BLaER1 treated with 17β-estradiol and CSF1 and Interleukin-3, amounts not matched to agents 10 nM and 100 nM (cell line): ENCODE results near the gene RYR1.
A peak's percentile ranks its signal among the peaks of the same experiment; 100 is the strongest.

Experiments
- H3K27ac ChIP-seq, 11 experiments: shearing (Covaris generic); formaldehyde crosslinking; 2 replicates each; pipeline ENCODE4 v1.8.1; 2022
- H3K27me3 ChIP-seq, 11 experiments: shearing (Covaris generic); formaldehyde crosslinking; 2 replicates each; pipeline ENCODE4 v1.8.1; 2022
- H3K36me3 ChIP-seq, 11 experiments: shearing (Covaris generic); formaldehyde crosslinking; 2 replicates each; pipeline ENCODE4 v1.8.1; 2022
- H3K4me1 ChIP-seq, 10 experiments: shearing (Covaris generic); formaldehyde crosslinking; 2 replicates each; pipeline ENCODE4 v1.8.1; 2022
- H3K4me2 ChIP-seq, 11 experiments: shearing (Covaris generic); formaldehyde crosslinking; 2 replicates each; pipeline ENCODE4 v1.8.1; 2022
- H3K4me3 ChIP-seq, 10 experiments: shearing (Covaris generic); formaldehyde crosslinking; 2 replicates each; pipeline ENCODE4 v1.8.1; 2022
- H3K9ac ChIP-seq, 11 experiments: shearing (Covaris generic); formaldehyde crosslinking; 2 replicates each; pipeline ENCODE4 v1.8.1; 2022
- H3K9me3 ChIP-seq, 11 experiments: shearing (Covaris generic); formaldehyde crosslinking; replicated peaks in 1 of 11; 2 replicates each; pipeline ENCODE4 v1.8.1; 2022
- H4K20me1 ChIP-seq, 11 experiments: shearing (Covaris generic); formaldehyde crosslinking; 2 replicates each; pipeline ENCODE4 v1.8.1; 2022
- Cebpa-rat ChIP-seq, 11 experiments: shearing (Covaris generic); IDR thresholded peaks; 2 replicates each; pipeline ENCODE4 v1.8.1; 2022

RYR1 gene

GRCh38 chr19:38394488-38394887, 39.0 kb upstream of the RYR1 start:
- H4K20me1 ChIP-seq: peaks cover 0 to 22% (median 6%) of the 10 kb centered on the region in 11 experiments; a peak in 8 of 22 replicates
- H3K4me1 ChIP-seq: peaks cover 0 to 5% (median 2%) of the 10 kb centered on the region in 10 experiments; a peak in 5 of 20 replicates
- no peak overlapping the region for H3K27ac ChIP-seq
- H3K27me3 ChIP-seq: peaks cover 80 to 100% (median 92%) of the 10 kb centered on the region in 11 experiments
- peaks cover 0 to 18% (median 5%) of the 10 kb centered on the region in 11 experiments; a peak in 12 of 22 replicates for H3K9me3 ChIP-seq
- peaks cover 0 to 14% (median 0%) of the 10 kb centered on the region in 11 experiments; a peak in 2 of 22 replicates for H3K36me3 ChIP-seq
- no peak overlapping the region for H3K9ac ChIP-seq
- no peak overlapping the region for H3K4me2 ChIP-seq
- no peak overlapping the region for H3K4me3 ChIP-seq
- no peak for TF ChIP-seq Cebpa-rat (IDR thresholded peaks at IDR 0.05)

GRCh38 chr19:38395381-38396114, 37.9 kb upstream of the RYR1 start:
- peaks cover 0 to 18% (median 5%) of the 10 kb centered on the region in 11 experiments; a peak in 12 of 22 replicates for H3K9me3 ChIP-seq
- H3K27ac ChIP-seq: no peak overlapping the region
- TF ChIP-seq Cebpa-rat (IDR thresholded peaks at IDR 0.05): no peak
- peaks cover 75 to 97% (median 81%) of the 10 kb centered on the region in 11 experiments for H3K27me3 ChIP-seq
- peaks cover 0 to 14% (median 0%) of the 10 kb centered on the region in 11 experiments; a peak in 2 of 22 replicates for H3K36me3 ChIP-seq
- H3K4me2 ChIP-seq: peak overlapping the region in 9 of 11 experiments; percentile 25 to 54 (median 37); a peak in 13 of 22 replicates
- peak overlapping the region in 3 of 10 experiments; percentile 18 to 46 (median 21); a peak in 4 of 20 replicates for H3K4me3 ChIP-seq
- peaks cover 0 to 5% (median 2%) of the 10 kb centered on the region in 10 experiments; a peak in 4 of 20 replicates for H3K4me1 ChIP-seq
- H4K20me1 ChIP-seq: peaks cover 0 to 22% (median 6%) of the 10 kb centered on the region in 11 experiments; a peak in 8 of 22 replicates
- H3K9ac ChIP-seq: no peak overlapping the region

GRCh38 chr19:38399081-38399480, 34.4 kb upstream of the RYR1 start:
- peaks cover 0 to 18% (median 5%) of the 10 kb centered on the region in 11 experiments; a peak in 12 of 22 replicates for H3K9me3 ChIP-seq
- peaks cover 4 to 16% (median 11%) of the 10 kb centered on the region in 10 experiments; a peak in 17 of 20 replicates for H3K4me1 ChIP-seq
- H3K4me3 ChIP-seq: no peak overlapping the region
- peaks cover 0 to 12% (median 0%) of the 10 kb centered on the region in 11 experiments; a peak in 4 of 22 replicates for H4K20me1 ChIP-seq
- H3K36me3 ChIP-seq: peaks cover 0 to 5% (median 0%) of the 10 kb centered on the region in 11 experiments; a peak in 2 of 22 replicates
- no peak overlapping the region for H3K27ac ChIP-seq
- no peak overlapping the region for H3K4me2 ChIP-seq
- H3K27me3 ChIP-seq: peaks cover 40 to 62% (median 46%) of the 10 kb centered on the region in 11 experiments
- no peak overlapping the region for H3K9ac ChIP-seq
- TF ChIP-seq Cebpa-rat (IDR thresholded peaks at IDR 0.05): no peak

DNA sequence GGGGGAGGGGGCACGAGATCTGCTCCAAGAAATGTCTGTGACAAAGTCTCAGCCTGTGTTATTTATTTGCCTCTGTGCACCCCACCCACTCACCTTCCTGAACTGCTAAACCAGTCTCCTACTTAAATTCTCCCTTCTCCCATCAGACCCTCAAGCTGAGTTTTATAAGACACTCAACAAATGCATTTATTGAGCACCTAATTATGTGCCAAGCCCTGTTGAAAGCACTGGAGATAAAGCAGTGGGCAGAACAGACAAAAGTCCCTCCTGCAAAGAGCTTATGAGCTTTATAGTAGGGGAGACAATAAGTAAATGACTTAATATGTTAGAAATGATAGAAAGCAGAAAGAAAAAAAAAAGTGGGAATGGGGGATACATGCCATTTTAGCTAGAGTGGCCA, 34.0 kb upstream of the RYR1 start:
- peaks cover 0 to 8% (median 0%) of the 10 kb centered on the region in 11 experiments; a peak in 4 of 22 replicates for H4K20me1 ChIP-seq
- peaks cover 8 to 18% (median 15%) of the 10 kb centered on the region in 10 experiments; a peak in 17 of 20 replicates for H3K4me1 ChIP-seq
- H3K9me3 ChIP-seq: peaks cover 0 to 18% (median 5%) of the 10 kb centered on the region in 11 experiments; a peak in 12 of 22 replicates
- H3K36me3 ChIP-seq: peaks cover 0 to 5% (median 0%) of the 10 kb centered on the region in 11 experiments; a peak in 1 of 22 replicates
- no peak overlapping the region for H3K4me3 ChIP-seq
- no peak overlapping the region for H3K4me2 ChIP-seq
- no peak overlapping the region for H3K27ac ChIP-seq
- H3K9ac ChIP-seq: no peak overlapping the region
- H3K27me3 ChIP-seq: peaks cover 35 to 57% (median 42%) of the 10 kb centered on the region in 11 experiments
- TF ChIP-seq Cebpa-rat (IDR thresholded peaks at IDR 0.05): no peak

GRCh38 chr19:38400361-38400760, 33.1 kb upstream of the RYR1 start:
- Histone ChIP-seq H3K27me3 (peaks cover 27 to 49% (median 33%) of the 10 kb centered on the region in 11 experiments), H3K4me1 (peaks cover 8 to 18% (median 16%) of the 10 kb centered on the region in 10 experiments; a peak in 17 of 20 replicates), H3K4me2 (no peak overlapping the region), H3K4me3 (no peak overlapping the region), H3K36me3 (peaks cover 0 to 11% (median 2%) of the 10 kb centered on the region in 11 experiments; a peak in 7 of 22 replicates), H3K9ac (no peak overlapping the region), H4K20me1 (peaks cover 0 to 9% (median 0%) of the 10 kb centered on the region in 11 experiments; a peak in 4 of 22 replicates), H3K9me3 (peaks cover 0 to 10% (median 5%) of the 10 kb centered on the region in 11 experiments; a peak in 9 of 22 replicates), H3K27ac (no peak overlapping the region)
- no peak for TF ChIP-seq Cebpa-rat (IDR thresholded peaks at IDR 0.05)

- Histone ChIP-seq H4K20me1 (peaks cover 0 to 10% (median 0%) of the 10 kb centered on the region in 11 experiments; a peak in 4 of 22 replicates), H3K27me3 (peaks cover 19 to 41% (median 25%) of the 10 kb centered on the region in 11 experiments), H3K4me3 (no peak overlapping the region), H3K36me3 (peaks cover 0 to 13% (median 4%) of the 10 kb centered on the region in 11 experiments; a peak in 13 of 22 replicates), H3K4me1 (peaks cover 8 to 17% (median 13%) of the 10 kb centered on the region in 10 experiments; a peak in 17 of 20 replicates), H3K9ac (no peak overlapping the region), H3K27ac (no peak overlapping the region), H3K9me3 (peaks cover 0 to 5% (median 0%) of the 10 kb centered on the region in 11 experiments; a peak in 4 of 22 replicates), H3K4me2 (no peak overlapping the region)
- TF ChIP-seq Cebpa-rat (IDR thresholded peaks at IDR 0.05): no peak
Observed at GRCh38 chr19:38401148-38401547, 32.3 kb upstream of the RYR1 start.

- TF ChIP-seq Cebpa-rat (IDR thresholded peaks at IDR 0.05): no peak
- peaks cover 6 to 27% (median 15%) of the 10 kb centered on the region in 11 experiments; a peak in 18 of 22 replicates for H3K36me3 ChIP-seq
- H3K4me3 ChIP-seq: peak overlapping the region in 8 of 10 experiments; percentile 38 to 93 (median 52); a peak in 14 of 20 replicates
- H4K20me1 ChIP-seq: peaks cover 0 to 10% (median 0%) of the 10 kb centered on the region in 11 experiments; a peak in 2 of 22 replicates
- peaks cover 5 to 27% (median 11%) of the 10 kb centered on the region in 11 experiments for H3K27me3 ChIP-seq
- H3K27ac ChIP-seq: peak overlapping the region in 4 of 11 experiments; percentile 25 to 61 (median 48); a peak in 6 of 22 replicates
- H3K4me1 ChIP-seq: peaks cover 8 to 17% (median 13%) of the 10 kb centered on the region in 10 experiments; a peak in 17 of 20 replicates
- peak overlapping the region; percentile 72 to 90 (median 82) for H3K4me2 ChIP-seq
- peak overlapping the region in 10 of 11 experiments; percentile 24 to 63 (median 52); a peak in 15 of 22 replicates for H3K9ac ChIP-seq
- H3K9me3 ChIP-seq: no peaks in the 10 kb centered on the region
Observed at GRCh38 chr19:38402623-38402966, 30.9 kb upstream of the RYR1 start.

DNA sequence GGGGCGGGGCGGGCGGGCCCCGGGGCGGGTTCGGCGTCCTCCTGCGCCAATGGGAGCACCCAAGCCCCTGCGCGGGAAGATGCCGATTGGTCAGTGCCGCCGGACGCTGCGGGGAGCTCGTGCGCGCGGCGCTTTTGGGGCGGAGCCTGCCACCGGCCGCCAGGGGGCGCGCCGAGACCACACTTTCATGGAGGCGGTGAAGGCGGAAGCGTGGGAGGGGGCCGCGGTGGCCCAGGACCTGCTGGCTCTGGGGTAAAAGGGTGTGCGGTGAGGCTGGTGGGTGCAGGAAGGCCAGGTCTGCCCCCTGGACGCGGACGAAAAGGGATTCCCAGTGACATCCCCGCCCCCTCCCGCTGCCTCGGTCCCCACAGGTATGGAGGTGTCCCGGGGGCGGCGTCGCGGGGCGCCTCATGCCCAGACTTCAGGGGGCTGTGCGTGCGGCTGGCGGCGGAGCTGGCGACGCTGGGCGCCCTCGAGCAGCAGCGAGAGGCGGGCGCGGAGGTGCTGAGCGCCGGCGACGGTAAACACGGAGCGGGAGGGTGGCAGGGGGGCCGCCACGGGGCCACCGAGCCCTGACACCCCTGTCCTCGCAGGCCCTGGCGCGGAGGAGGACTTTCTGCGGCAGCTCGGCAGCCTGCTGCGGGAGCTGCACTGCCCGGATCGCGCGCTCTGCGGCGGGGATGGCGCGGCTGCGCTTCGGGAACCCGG, 30.4 kb upstream of the RYR1 start, which contains the start of gene FAM98C:
TSS of gene FAM98C (plus strand) at position 127 of the 708 bp plus-strand sequence. CDS start at position 188, 61 bp downstream.
- H3K9ac ChIP-seq: peak within 1 kb of the TSS; percentile 73 to 89 (median 84)
- no peaks in the 10 kb centered on the region for H3K9me3 ChIP-seq
- H3K4me3 ChIP-seq: peak within 1 kb of the TSS; percentile 70 to 95 (median 86)
- H3K4me2 ChIP-seq: peak within 1 kb of the TSS; percentile 83 to 99 (median 94)
- H3K36me3 ChIP-seq: peaks cover 6 to 28% (median 15%) of the 10 kb centered on the region in 11 experiments; a peak in 18 of 22 replicates
- peak within 1 kb of the TSS; percentile 56 to 82 (median 69) for H3K27ac ChIP-seq
- peaks cover 0 to 10% (median 0%) of the 10 kb centered on the region in 11 experiments; a peak in 2 of 22 replicates for H4K20me1 ChIP-seq
- TF ChIP-seq Cebpa-rat (IDR thresholded peaks at IDR 0.05): no peak
- H3K27me3 ChIP-seq: peaks cover 0 to 21% (median 6%) of the 10 kb centered on the region in 11 experiments; a peak in 18 of 22 replicates
- peaks cover 8 to 17% (median 13%) of the 10 kb centered on the region in 10 experiments; a peak in 17 of 20 replicates for H3K4me1 ChIP-seq
